ENCODE data around the gene NUP188. TPM values are rescaled to one million over a fixed set of nuclear protein-coding genes. Genes with fewer than 3 reads are reported as not detected.
A peak's percentile ranks its signal among the peaks of the same experiment; 100 is the strongest.

NUP188 gene
- total RNA-seq, 1 donor from 2014 or later, result 16.0 TPM

- no peak for DNase-seq (ENCODE audit: missing footprints)
- no peak for ATAC-seq
- intact Hi-C loops (cut with DNase I), result no loop called here
Observed at GRCh38 chr9:128912270-128912853, 35.1 kb upstream of the NUP188 start.

- intact Hi-C loops (cut with DNase I), result no loop called here
- DNase-seq (ENCODE audit: missing footprints) (no peak), ATAC-seq (no peak)
Observed at GRCh38 chr9:128913048-128913900, 34.2 kb upstream of the NUP188 start.

DNA sequence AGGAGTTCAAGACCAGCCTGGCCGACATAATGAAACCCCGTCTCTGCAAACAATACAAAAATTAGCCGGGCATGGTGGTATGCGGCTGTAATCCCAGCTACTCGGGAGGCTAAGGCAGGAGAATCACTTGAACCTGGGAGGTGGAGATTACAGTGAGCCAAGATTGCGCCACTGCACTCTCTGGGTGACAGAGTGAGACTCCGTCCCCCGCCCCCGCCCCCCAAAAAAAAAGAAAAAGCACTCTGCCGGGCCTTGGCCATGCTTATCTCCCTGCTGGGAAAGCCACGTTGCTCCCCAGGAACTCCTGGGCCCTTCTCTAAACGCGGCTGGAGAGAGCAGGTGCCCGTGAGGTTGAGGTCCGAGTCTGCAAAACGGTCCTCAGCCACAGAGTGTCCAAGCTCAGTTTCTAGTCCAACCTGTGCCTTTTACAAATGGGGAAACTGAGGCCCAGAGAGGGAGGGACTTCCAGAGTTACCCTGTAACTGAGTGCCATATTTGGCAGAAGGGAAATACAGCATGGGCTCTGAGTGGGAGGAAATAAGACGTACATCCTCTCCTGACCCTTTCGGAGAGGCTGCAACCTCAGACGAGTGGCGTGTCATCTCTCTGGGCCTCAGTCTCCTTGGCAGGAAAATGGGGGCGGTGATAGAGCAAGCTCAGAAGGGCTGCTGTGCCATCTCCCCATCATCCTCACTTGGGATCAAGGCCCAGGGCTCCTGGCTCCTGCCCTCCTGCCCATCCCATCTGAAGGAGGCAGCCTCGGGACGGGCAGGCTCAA, 33.3 kb upstream of the NUP188 start:
- ATAC-seq (no peak), DNase-seq (ENCODE audit: missing footprints) (no peak)
- intact Hi-C loops (cut with DNase I), result no loop called here

DNA sequence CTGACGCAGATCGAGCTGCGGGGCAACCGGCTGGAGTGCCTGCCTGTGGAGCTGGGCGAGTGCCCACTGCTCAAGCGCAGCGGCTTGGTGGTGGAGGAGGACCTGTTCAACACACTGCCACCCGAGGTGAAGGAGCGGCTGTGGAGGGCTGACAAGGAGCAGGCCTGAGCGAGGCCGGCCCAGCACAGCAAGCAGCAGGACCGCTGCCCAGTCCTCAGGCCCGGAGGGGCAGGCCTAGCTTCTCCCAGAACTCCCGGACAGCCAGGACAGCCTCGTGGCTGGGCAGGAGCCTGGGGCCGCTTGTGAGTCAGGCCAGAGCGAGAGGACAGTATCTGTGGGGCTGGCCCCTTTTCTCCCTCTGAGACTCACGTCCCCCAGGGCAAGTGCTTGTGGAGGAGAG, 31.3 kb upstream of the NUP188 start:
- intact Hi-C loops (cut with DNase I), result loop anchor here (2.0 kb wide), 1 partner anchor 33 kb away; the partner anchor contains the start of gene LRRC8A
- peak; percentile 59 for ATAC-seq
- no peak for DNase-seq (ENCODE audit: missing footprints)

GRCh38 chr9:128916745-128917144, 30.8 kb upstream of the NUP188 start:
- intact Hi-C loops (cut with DNase I), result loop anchor here (2.0 kb wide), 1 partner anchor 34 kb away; the partner anchor contains the start of gene LRRC8A
- DNase-seq (ENCODE audit: missing footprints) (no peak), ATAC-seq (no peak)

DNA sequence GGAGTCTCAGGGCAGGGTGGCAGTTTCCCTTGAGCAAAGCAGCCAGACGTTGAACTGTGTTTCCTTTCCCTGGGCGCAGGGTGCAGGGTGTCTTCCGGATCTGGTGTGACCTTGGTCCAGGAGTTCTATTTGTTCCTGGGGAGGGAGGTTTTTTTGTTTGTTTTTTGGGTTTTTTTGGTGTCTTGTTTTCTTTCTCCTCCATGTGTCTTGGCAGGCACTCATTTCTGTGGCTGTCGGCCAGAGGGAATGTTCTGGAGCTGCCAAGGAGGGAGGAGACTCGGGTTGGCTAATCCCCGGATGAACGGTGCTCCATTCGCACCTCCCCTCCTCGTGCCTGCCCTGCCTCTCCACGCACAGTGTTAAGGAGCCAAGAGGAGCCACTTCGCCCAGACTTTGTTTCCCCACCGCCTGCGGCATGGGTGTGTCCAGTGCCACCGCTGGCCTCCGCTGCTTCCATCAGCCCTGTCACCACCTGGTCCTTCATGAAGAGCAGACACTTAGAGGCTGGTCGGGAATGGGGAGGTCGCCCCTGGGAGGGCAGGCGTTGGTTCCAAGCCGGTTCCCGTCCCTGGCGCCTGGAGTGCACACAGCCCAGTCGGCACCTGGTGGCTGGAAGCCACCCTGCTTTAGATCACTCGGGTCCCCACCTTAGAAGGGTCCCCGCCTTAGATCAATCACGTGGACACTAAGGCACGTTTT, 30.2 kb upstream of the NUP188 start:
- intact Hi-C loops (cut with DNase I), result loop anchor here (2.0 kb wide), 1 partner anchor 34 kb away; the partner anchor contains the start of gene LRRC8A
- DNase-seq (ENCODE audit: missing footprints), result peak; percentile 87
- ATAC-seq, result peak; percentile 52

GRCh38 chr9:128918921-128919320, 28.6 kb upstream of the NUP188 start:
- intact Hi-C loops (cut with DNase I), result no loop called here
- DNase-seq (ENCODE audit: missing footprints) (no peak), ATAC-seq (no peak)

- ATAC-seq, result no peak
- DNase-seq (ENCODE audit: missing footprints), result no peak
- intact Hi-C loops (cut with DNase I), result no loop called here
Observed at GRCh38 chr9:128919402-128920089, 28.0 kb upstream of the NUP188 start.

GRCh38 chr9:128920381-128921058, 27.0 kb upstream of the NUP188 start, which contains the start of gene PHYHD1:
Gene PHYHD1 (plus strand): TSS chr9:128920982. CDS start chr9:128922324, 1,342 bp downstream.
- DNase-seq (ENCODE audit: missing footprints) (peak; percentile 89), ATAC-seq (peak; percentile 63)
- intact Hi-C loops (cut with DNase I), result no loop called here

DNA sequence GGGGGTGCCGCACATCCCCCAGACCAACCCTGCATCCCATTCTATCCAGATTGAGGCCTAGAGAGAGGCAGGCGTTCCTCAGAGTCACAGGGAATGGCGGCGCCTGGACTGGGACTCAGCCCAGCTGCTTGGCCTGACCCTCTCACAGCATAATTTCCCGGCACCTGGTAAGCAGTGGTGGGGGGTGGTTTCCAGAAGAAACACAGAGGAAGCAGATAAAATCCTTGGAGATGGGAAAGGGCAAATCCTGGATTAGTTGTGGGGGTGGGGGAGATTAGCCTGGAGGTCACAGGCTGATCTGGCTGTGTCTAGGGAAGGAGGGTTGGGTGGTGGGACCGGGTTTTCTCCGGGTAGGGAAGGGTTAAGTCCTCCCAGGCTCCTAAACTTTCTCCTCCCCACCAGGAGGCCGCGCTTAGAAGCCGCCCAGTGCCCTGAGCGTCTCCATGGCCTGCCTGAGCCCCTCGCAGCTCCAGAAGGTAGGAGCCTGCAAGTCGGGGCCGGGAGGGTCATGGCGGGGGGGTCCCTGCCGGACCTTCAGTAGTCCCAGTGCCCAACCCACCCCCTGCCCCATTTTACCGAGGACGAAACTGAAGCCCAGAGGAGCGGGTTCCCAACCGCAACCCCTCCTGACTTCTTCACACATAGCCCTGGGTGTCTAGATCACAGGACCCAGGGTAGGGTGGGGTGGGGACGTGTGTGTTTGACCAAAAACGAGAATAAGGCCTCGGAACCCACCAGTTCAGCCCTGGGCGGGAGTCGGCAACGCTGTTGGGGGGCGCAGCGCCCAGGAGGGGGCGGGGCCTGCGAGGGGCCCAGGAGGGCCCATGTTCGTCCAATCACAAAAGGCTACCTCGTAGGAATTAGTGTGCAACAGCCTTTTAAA, 25.4 kb upstream of the NUP188 start:
- DNase-seq (ENCODE audit: missing footprints) (no peak), ATAC-seq (peak; percentile 69)
- intact Hi-C loops (cut with DNase I), result no loop called here

GRCh38 chr9:128923493-128923883, 24.0 kb upstream of the NUP188 start:
- intact Hi-C loops (cut with DNase I), result no loop called here
- ATAC-seq, result no peak
- no peak for DNase-seq (ENCODE audit: missing footprints)

- intact Hi-C loops (cut with DNase I), result loop anchor here (1.0 kb wide), 1 partner anchor 65 kb away; no protein-coding TSS in a partner anchor
- ATAC-seq, result peak; percentile 79
- DNase-seq (ENCODE audit: missing footprints), result no peak
Observed at GRCh38 chr9:128927731-128928411, 19.6 kb upstream of the NUP188 start.

DNA sequence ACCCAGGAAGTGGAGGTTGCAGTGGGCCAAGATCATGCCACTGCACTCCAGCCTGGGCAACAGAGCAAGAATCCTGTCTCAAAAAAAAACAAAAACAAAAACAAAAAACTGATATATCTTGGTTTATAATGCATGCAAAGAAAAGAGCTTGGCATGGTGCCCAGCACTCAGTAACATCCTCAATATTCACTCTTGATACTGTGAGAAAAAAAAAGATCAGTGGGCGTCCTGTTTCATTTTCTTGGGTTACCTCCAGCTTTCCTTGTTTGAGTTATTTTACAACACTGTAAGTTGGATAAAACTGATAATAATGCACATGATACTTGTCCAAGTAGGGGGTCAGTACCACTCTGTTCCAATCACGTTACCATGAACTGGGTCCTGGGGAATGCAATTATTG, 18.9 kb upstream of the NUP188 start:
- intact Hi-C loops (cut with DNase I), result loop anchor here (1.0 kb wide), 1 partner anchor 65 kb away; no protein-coding TSS in a partner anchor
- no peak for ATAC-seq
- DNase-seq (ENCODE audit: missing footprints), result no peak

- DNase-seq (ENCODE audit: missing footprints) (no peak), ATAC-seq (no peak)
- intact Hi-C loops (cut with DNase I), result no loop called here
Observed at GRCh38 chr9:128929560-128929959, 17.9 kb upstream of the NUP188 start.

- intact Hi-C loops (cut with DNase I), result no loop called here
- DNase-seq (ENCODE audit: missing footprints) (no peak), ATAC-seq (no peak)
Observed at GRCh38 chr9:128933731-128934130, 13.8 kb upstream of the NUP188 start.
